HEK293 (cell line): ENCODE data around the gene MYCBPAP.
"Not testable (repeated sequence)": the region's sequence is repeated elsewhere in the genome, so short reads cannot be mapped to it uniquely, and the experiment has no call there.

Experiments used
- CTCF ChIA-PET: fragments of 350-600 bp; formaldehyde crosslinking; extraction: SDS; loops from one replicate; lab custom pipeline; 2021; ENCODE audit warnings: antibody characterized with exemption; lab: Yijun Ruan, JAX
- POLR2A ChIA-PET: fragments of 300-600 bp; formaldehyde crosslinking; extraction: SDS; loops from one replicate; lab custom pipeline; 2020; ENCODE audit warnings: antibody characterized with exemption, inconsistent platforms; lab: Yijun Ruan, JAX
- H3K27ac ChIP-seq: fragments of 200-500 bp; sonication (Bioruptor generic); 2 replicates; pipeline ENCODE4 v1.5.1; 2014; ENCODE audit warnings: low read depth, low read length, control low read depth, inconsistent platforms; ENCODE audit errors: extremely low read depth
- H3K36me3 ChIP-seq, 2 experiments: fragments of 200-500 bp in 1 of 2; sonication (Bioruptor generic) in 1 of 2; 1 replicate in 1 of 2; 2 replicates in 1 of 2; pipeline ENCODE4 v1.5.1; 2014 to 2017; ENCODE audit warnings: inconsistent platforms in 2 of 2, low read length in 2 of 2; ENCODE audit not compliant: control insufficient read depth in 2 of 2, insufficient read depth in 1 of 2
- H3K4me1 ChIP-seq: fragments of 200-500 bp; sonication (Bioruptor generic); 2 replicates; pipeline ENCODE4 v1.5.1; 2014; ENCODE audit warnings: mild to moderate bottlenecking, low read length, inconsistent platforms; ENCODE audit not compliant: control insufficient read depth, insufficient read depth
- H3K4me3 ChIP-seq: 2 replicates; pipeline ENCODE4 v1.5.1; 2011; ENCODE audit warnings: low read depth, mild to moderate bottlenecking, control low read depth, low read length, moderate library complexity
- H3K9me3 ChIP-seq: fragments of 200-500 bp; sonication (Bioruptor generic); 2 replicates; pipeline ENCODE4 v1.5.1; 2014; ENCODE audit warnings: low read depth, low read length, inconsistent platforms; ENCODE audit not compliant: control insufficient read depth, insufficient read depth
- BCL11A ChIP-seq: fragments of 450-650 bp; formaldehyde crosslinking; IDR thresholded peaks from 2 replicates; pipeline ENCODE4 v1.5.1; 2016; ENCODE audit warnings: low read depth, missing biosample characterization, missing genetic modification characterization
- ZNF239 ChIP-seq: fragments of 450-650 bp; formaldehyde crosslinking; IDR thresholded peaks from 2 replicates; pipeline ENCODE4 v1.5.1; 2016; ENCODE audit warnings: missing biosample characterization, missing genetic modification characterization
- ZNF366 ChIP-seq: fragments of 450-650 bp; formaldehyde crosslinking; conservative IDR thresholded peaks from 2 replicates; pipeline ENCODE4 v1.5.1; 2016; ENCODE audit warnings: missing biosample characterization, missing genetic modification characterization
- ZNF426 ChIP-seq: fragments of 450-650 bp; formaldehyde crosslinking; IDR thresholded peaks from 2 replicates; pipeline ENCODE4 v1.5.1; 2017; ENCODE audit warnings: missing biosample characterization, missing genetic modification characterization, mild to moderate bottlenecking, inconsistent platforms, moderate library complexity
- ZNF701 ChIP-seq: fragments of 450-650 bp; formaldehyde crosslinking; IDR thresholded peaks from 2 replicates; pipeline ENCODE4 v1.5.1; 2016; ENCODE audit warnings: missing biosample characterization, missing genetic modification characterization
- ZNF747 ChIP-seq: fragments of 450-650 bp; formaldehyde crosslinking; IDR thresholded peaks from 2 replicates; pipeline ENCODE4 v1.5.1; 2016; ENCODE audit warnings: missing biosample characterization, missing genetic modification characterization
- TF ChIP-seq, protein P1 (sequence below): fragments of 450-650 bp; formaldehyde crosslinking; IDR thresholded peaks from 2 replicates; pipeline ENCODE4 v1.5.1; 2016; ENCODE audit warnings: missing biosample characterization, missing genetic modification characterization
- TF ChIP-seq, protein P2 (sequence below): fragments of 450-650 bp; formaldehyde crosslinking; IDR thresholded peaks from 2 replicates; pipeline ENCODE4 v1.5.1; 2016; ENCODE audit warnings: missing biosample characterization, missing genetic modification characterization
- TF ChIP-seq, protein P3 (sequence below): fragments of 450-650 bp; formaldehyde crosslinking; IDR thresholded peaks from 2 replicates; pipeline ENCODE4 v1.5.1; 2016; ENCODE audit warnings: missing biosample characterization, missing genetic modification characterization
- TF ChIP-seq, protein P4 (sequence below): fragments of 450-650 bp; formaldehyde crosslinking; IDR thresholded peaks from 2 replicates; pipeline ENCODE4 v1.5.1; 2016; ENCODE audit warnings: missing biosample characterization, missing genetic modification characterization, low read depth

MYCBPAP gene

DNA sequence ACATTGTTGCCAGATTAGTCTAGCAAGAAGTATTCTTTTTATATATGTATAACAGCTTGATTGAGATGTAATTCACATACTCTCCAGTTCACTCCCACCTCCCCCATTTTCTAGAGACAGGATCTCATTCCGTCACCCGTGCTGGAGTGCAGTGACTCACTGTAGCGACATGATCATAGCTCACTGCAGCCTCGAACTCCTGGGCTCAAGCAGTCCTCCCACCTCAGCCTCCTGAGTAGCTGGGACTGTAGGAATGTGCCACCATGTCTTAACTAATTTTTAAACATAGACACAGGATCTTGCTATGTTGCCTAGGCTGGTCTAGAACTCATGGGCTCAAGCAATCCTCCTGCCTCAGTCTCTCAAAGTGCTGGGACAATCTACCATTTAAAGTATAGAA is 32.9 kb upstream of the MYCBPAP start:
- H3K27ac ChIP-seq: no peak overlapping the region
- H3K4me3 ChIP-seq: no peak overlapping the region
- ChIA-PET POLR2A (interaction anchor here (0.7 to 1.2 kb wide), 2 partner anchors 32 to 78 kb away, joined by 3 to 4 read pairs; partner anchors contain the start of gene LRRC59), CTCF (interaction anchor here (1.5 kb wide), 1 partner anchor 78 kb away, joined by 6 read pairs; the partner anchor contains the start of gene LRRC59)
- H3K36me3 ChIP-seq: peaks cover 0 to 31% of the 10 kb centered on the region in 2 experiments; a peak in 2 of 3 replicates
- H3K9me3 ChIP-seq: no peaks in the 10 kb centered on the region
- H3K4me1 ChIP-seq: peaks cover 6% of the 10 kb centered on the region
- TF ChIP-seq BCL11A (tag by site-specific recombination): no peak
- no peak for TF ChIP-seq ZNF366 (tag by site-specific recombination)
- TF ChIP-seq, protein P1, sequence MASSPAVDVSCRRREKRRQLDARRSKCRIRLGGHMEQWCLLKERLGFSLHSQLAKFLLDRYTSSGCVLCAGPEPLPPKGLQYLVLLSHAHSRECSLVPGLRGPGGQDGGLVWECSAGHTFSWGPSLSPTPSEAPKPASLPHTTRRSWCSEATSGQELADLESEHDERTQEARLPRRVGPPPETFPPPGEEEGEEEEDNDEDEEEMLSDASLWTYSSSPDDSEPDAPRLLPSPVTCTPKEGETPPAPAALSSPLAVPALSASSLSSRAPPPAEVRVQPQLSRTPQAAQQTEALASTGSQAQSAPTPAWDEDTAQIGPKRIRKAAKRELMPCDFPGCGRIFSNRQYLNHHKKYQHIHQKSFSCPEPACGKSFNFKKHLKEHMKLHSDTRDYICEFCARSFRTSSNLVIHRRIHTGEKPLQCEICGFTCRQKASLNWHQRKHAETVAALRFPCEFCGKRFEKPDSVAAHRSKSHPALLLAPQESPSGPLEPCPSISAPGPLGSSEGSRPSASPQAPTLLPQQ (tag by site-specific recombination): no peak
- TF ChIP-seq, protein P2, sequence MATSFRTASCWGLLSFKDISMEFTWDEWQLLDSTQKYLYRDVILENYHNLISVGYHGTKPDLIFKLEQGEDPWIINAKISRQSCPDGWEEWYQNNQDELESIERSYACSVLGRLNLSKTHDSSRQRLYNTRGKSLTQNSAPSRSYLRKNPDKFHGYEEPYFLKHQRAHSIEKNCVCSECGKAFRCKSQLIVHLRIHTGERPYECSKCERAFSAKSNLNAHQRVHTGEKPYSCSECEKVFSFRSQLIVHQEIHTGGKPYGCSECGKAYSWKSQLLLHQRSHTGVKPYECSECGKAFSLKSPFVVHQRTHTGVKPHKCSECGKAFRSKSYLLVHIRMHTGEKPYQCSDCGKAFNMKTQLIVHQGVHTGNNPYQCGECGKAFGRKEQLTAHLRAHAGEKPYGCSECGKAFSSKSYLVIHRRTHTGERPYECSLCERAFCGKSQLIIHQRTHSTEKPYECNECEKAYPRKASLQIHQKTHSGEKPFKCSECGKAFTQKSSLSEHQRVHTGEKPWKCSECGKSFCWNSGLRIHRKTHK (tag by site-specific recombination): no peak
- TF ChIP-seq ZNF426 (tag by site-specific recombination): no peak
- TF ChIP-seq ZNF239 (tag by site-specific recombination): no peak
- TF ChIP-seq, protein P3, sequence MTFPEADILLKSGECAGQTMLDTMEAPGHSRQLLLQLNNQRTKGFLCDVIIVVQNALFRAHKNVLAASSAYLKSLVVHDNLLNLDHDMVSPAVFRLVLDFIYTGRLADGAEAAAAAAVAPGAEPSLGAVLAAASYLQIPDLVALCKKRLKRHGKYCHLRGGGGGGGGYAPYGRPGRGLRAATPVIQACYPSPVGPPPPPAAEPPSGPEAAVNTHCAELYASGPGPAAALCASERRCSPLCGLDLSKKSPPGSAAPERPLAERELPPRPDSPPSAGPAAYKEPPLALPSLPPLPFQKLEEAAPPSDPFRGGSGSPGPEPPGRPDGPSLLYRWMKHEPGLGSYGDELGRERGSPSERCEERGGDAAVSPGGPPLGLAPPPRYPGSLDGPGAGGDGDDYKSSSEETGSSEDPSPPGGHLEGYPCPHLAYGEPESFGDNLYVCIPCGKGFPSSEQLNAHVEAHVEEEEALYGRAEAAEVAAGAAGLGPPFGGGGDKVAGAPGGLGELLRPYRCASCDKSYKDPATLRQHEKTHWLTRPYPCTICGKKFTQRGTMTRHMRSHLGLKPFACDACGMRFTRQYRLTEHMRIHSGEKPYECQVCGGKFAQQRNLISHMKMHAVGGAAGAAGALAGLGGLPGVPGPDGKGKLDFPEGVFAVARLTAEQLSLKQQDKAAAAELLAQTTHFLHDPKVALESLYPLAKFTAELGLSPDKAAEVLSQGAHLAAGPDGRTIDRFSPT (tag by site-specific recombination): no peak
- TF ChIP-seq, protein P4, sequence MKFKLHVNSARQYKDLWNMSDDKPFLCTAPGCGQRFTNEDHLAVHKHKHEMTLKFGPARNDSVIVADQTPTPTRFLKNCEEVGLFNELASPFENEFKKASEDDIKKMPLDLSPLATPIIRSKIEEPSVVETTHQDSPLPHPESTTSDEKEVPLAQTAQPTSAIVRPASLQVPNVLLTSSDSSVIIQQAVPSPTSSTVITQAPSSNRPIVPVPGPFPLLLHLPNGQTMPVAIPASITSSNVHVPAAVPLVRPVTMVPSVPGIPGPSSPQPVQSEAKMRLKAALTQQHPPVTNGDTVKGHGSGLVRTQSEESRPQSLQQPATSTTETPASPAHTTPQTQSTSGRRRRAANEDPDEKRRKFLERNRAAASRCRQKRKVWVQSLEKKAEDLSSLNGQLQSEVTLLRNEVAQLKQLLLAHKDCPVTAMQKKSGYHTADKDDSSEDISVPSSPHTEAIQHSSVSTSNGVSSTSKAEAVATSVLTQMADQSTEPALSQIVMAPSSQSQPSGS: no peak
- TF ChIP-seq ZNF747 (tag by site-specific recombination): no peak

DNA sequence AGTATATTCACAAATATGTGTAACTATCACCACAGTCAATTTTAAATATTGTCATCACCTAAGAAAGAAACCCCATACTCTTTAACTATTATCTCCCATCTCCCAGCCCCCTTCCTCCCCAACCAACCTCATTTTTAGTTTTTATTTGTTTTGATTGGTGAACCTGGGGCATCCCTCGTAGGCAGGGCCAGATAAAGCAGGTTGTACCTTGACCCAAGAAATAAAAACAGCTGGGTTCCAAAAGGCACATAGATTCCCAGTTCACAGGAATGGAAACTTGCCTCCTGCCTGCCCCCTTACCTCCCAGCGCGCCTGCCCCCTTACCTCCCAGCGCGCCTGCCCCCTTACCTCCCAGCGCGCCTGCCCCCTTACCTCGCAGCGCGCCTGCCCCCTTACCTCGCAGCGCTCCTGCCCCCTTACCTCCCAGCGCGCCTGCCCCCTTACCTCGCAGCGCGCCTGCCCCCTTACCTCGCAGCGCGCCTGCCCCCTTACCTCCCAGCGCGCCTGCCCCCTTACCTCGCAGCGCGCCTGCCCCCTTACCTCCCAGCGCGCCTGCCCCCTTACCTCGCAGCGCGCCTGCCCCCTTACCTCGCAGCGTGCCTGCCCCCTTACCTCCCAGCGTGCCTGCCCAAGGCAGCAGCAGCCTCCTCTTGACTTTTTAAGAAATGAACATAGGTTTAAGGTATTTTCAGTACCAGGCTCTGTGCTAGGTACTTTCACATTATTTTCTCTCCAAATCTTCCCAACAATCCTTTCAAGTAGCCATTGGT is 32.3 kb upstream of the MYCBPAP start:
- peaks cover 0 to 32% of the 10 kb centered on the region in 2 experiments; a peak in 2 of 3 replicates for H3K36me3 ChIP-seq
- CTCF ChIA-PET: interaction anchor here (0.6 to 4.4 kb wide), 6 partner anchors 8 to 201 kb away, joined by 3 to 55 read pairs (median 6); partner anchors contain the start of gene LRRC59
- not testable (repeated sequence) for H3K27ac ChIP-seq

DNA sequence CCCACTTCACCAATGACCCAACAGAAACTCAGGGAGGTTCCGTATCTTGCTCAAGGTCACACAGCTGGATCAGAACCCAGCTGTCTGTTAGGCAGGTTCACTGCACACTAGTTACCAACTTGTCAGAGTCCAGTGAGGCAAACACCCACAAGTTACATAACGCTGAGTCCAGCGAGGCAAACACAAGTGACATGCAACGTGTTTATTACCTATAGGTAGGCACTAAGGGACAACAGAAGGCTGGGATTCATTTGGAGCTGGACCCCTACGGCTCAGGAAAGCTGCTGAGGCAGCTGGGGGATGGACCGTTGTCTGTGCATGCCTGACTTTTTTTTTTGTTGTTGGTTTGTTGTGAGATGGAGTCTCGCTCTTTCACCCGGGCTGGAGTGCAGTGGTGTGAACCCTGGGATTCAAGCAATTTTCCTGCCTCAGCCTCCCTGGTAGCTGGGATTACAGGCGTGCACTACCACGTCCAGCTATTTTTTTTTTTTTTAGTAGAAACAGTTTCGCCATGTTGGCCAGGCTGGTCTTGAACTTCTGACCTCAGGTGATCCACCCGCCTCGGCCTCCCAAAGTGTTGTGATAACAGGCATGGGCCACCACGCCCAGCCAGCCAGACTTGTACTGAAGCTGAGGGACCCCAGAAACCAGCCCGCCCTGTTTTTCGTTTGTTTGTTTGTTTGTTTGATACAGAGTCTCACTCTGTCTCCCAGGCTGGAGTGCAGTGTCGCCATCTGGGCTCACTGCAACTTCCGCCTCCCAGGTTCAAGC is 31.5 kb upstream of the MYCBPAP start:
- Histone ChIP-seq H3K27ac (no peak overlapping the region), H3K4me1 (peaks cover 6% of the 10 kb centered on the region), H3K9me3 (no peaks in the 10 kb centered on the region), H3K36me3 (peaks cover 3 to 25% of the 10 kb centered on the region in 2 experiments; a peak in 2 of 3 replicates), H3K4me3 (no peak overlapping the region)
- CTCF ChIA-PET: interaction anchor here (0.5 to 4.4 kb wide), 8 partner anchors 9 to 315 kb away, joined by 3 to 55 read pairs (median 5); partner anchors contain the start of gene LRRC59
- POLR2A ChIA-PET: interaction anchor here (0.5 kb wide), 1 partner anchor 92 kb away, joined by 4 read pairs; no protein-coding TSS in a partner anchor
- no peak for TF ChIP-seq ZNF701
- TF ChIP-seq, all 188 proteins: peak for 0

More for the DNA sequence above, 32.3 kb upstream of the MYCBPAP start:
- POLR2A ChIA-PET: interaction anchor here (0.7 kb wide), 1 partner anchor 79 kb away, joined by 3 read pairs; the partner anchor contains the start of gene LRRC59
- H3K4me3 ChIP-seq, H3K4me1 ChIP-seq, H3K9me3 ChIP-seq: not testable (repeated sequence)
